ENCODE data around the gene MYDGF.

GRCh38 chr19:4707956-4708650, 38.0 kb upstream of the MYDGF start:
- TF ChIP-seq POLR2AphosphoS5 (IDR thresholded peaks at IDR 0.05) = no peak
- no peak for TF ChIP-seq CTCF (IDR thresholded peaks at IDR 0.05)
- TF ChIP-seq POLR2A (IDR thresholded peaks at IDR 0.05) = no peak

Data from suprapubic skin (tissue), 4 donors.